RWPE2 (cell line): ENCODE results near the gene PIK3R1.
A peak's percentile ranks its signal among the peaks of the same experiment; 100 is the strongest.

Source experiments
- ATAC-seq: fragments of 200-7000 bp; cut with Tn5 transposase; 3 replicates; pipeline ENCODE4 v1.9.1; 2021; ENCODE audit warnings: low read depth
- DNase-seq: peaks from one replicate; pipeline ENCODE4 v3.0.0-alpha.2; 2020; ENCODE audit warnings: low spot score
- H3K27ac ChIP-seq: fragments of 450-650 bp; 2 replicates; pipeline ENCODE4 v1.5.1; 2017; ENCODE audit warnings: mild to moderate bottlenecking; ENCODE audit not compliant: poor library complexity, severe bottlenecking
- H3K27me3 ChIP-seq: fragments of 250-450 bp; sonication (Bioruptor Pico); 2 replicates; pipeline ENCODE4 v1.5.1; 2021; ENCODE audit warnings: mild to moderate bottlenecking, moderate library complexity; ENCODE audit not compliant: insufficient read depth, poor library complexity, severe bottlenecking
- H3K36me3 ChIP-seq: fragments of 250-450 bp; sonication (Bioruptor Pico); 2 replicates; pipeline ENCODE4 v1.5.1; 2020; ENCODE audit warnings: low read depth, mild to moderate bottlenecking, moderate library complexity
- H3K4me1 ChIP-seq: fragments of 250-450 bp; sonication (Bioruptor Pico); 2 replicates; pipeline ENCODE4 v1.5.1; 2021; ENCODE audit warnings: mild to moderate bottlenecking, moderate library complexity; ENCODE audit not compliant: insufficient read depth, poor library complexity, severe bottlenecking
- H3K4me3 ChIP-seq: fragments of 250-450 bp; sonication (Bioruptor Pico); 2 replicates; pipeline ENCODE4 v1.5.1; 2021; ENCODE audit warnings: mild to moderate bottlenecking, moderate library complexity; ENCODE audit not compliant: severe bottlenecking
- H3K9me3 ChIP-seq: fragments of 250-450 bp; sonication (Bioruptor Pico); 2 replicates; pipeline ENCODE4 v1.5.1; 2021; ENCODE audit warnings: mild to moderate bottlenecking, moderate library complexity; ENCODE audit not compliant: severe bottlenecking
- TF ChIP-seq, protein P1 (sequence below): fragments of 450-650 bp; IDR thresholded peaks from one replicate; pipeline ENCODE4 v1.5.1; 2017; ENCODE audit warnings: mild to moderate bottlenecking, moderate library complexity; ENCODE audit not compliant: poor library complexity, severe bottlenecking

PIK3R1 gene

DNA sequence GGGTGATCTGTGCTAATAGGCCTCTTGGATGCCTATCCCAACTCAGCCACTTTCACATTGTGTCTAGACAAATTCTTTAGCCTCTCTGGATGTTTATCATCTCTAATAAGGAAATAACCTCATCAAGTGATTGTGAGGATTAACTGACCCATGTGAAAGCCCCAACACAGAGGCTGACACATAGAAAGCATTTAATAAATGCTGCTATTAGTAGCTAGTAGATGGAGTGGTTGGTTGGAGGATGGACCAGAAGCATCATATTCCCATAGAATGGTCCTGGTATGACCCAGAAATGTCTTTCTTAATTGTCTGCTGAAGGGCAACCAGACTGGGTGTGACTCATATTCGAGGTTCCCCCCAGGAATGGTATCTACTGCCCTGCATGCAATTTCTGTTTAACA, 124.4 kb downstream of the PIK3R1 start:
- H3K4me3 ChIP-seq = no peak overlapping the region
- DNase-seq (no peak), ATAC-seq (no peak)
- H3K27ac ChIP-seq = no peak overlapping the region
- peaks cover 20% of the 10 kb centered on the region for H3K4me1 ChIP-seq
- H3K36me3 ChIP-seq = no peaks in the 10 kb centered on the region
- TF ChIP-seq, protein P1, sequence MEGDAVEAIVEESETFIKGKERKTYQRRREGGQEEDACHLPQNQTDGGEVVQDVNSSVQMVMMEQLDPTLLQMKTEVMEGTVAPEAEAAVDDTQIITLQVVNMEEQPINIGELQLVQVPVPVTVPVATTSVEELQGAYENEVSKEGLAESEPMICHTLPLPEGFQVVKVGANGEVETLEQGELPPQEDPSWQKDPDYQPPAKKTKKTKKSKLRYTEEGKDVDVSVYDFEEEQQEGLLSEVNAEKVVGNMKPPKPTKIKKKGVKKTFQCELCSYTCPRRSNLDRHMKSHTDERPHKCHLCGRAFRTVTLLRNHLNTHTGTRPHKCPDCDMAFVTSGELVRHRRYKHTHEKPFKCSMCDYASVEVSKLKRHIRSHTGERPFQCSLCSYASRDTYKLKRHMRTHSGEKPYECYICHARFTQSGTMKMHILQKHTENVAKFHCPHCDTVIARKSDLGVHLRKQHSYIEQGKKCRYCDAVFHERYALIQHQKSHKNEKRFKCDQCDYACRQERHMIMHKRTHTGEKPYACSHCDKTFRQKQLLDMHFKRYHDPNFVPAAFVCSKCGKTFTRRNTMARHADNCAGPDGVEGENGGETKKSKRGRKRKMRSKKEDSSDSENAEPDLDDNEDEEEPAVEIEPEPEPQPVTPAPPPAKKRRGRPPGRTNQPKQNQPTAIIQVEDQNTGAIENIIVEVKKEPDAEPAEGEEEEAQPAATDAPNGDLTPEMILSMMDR = no peak
- H3K27me3 ChIP-seq = no peaks in the 10 kb centered on the region
- H3K9me3 ChIP-seq = no peaks in the 10 kb centered on the region

DNA sequence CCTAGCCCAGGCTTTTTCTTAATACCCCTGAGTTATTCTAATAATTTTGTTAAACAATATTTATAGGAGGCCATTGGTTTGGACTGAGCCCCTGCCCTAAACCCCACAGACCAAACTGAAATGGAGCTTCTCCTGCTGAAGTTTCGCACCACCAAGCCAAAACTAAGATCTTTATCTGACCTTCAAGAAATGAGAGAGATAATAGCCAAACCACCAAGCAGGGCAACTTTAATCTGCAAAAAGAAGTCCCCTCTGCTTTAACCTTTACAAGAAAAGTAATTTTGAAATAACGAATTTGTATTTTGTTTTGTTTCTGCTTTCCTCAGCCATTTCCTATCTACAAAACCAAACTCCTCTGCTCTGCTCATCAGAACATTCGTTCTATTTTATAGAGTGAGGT, 125.5 kb downstream of the PIK3R1 start:
- H3K4me3 ChIP-seq = no peak overlapping the region
- H3K27ac ChIP-seq = no peak overlapping the region

DNA sequence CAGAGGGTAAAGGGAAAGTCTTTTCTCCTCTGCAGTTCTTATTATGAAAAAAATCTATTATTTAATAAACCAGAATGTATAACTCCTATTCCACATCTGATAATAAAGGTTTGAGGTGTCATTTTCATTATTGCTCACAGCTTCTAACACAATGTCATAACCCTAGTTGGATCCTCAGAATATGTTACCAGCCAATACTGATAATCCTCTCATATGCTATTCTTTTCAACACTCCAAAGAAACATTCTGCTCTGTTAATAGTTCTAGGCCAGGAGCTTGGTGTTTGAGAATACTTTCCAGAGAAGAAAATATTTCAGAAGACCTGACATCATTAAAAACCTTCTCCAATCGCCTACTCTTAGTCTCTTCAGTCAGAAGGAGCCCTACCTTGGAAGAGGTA, 127.1 kb downstream of the PIK3R1 start:
- ATAC-seq = no peak
- Histone ChIP-seq H3K9me3 (no peaks in the 10 kb centered on the region), H3K27me3 (no peaks in the 10 kb centered on the region), H3K4me1 (peaks cover 23% of the 10 kb centered on the region), H3K4me3 (no peak overlapping the region), H3K36me3 (no peaks in the 10 kb centered on the region), H3K27ac (peak overlapping the region; percentile 45)
- DNase-seq = no peak
- TF ChIP-seq, protein P1 = no peak

More for the DNA sequence above, 125.5 kb downstream of the PIK3R1 start:
- TF ChIP-seq, protein P1 = no peak
- no peak for ATAC-seq
- H3K9me3 ChIP-seq = no peaks in the 10 kb centered on the region
- H3K27me3 ChIP-seq = no peaks in the 10 kb centered on the region
- DNase-seq = no peak
- H3K36me3 ChIP-seq = no peaks in the 10 kb centered on the region
- peaks cover 23% of the 10 kb centered on the region for H3K4me1 ChIP-seq

GRCh38 chr5:68343421-68343826, 127.9 kb downstream of the PIK3R1 start:
- Histone ChIP-seq H3K27me3 (no peaks in the 10 kb centered on the region), H3K27ac (peak overlapping the region; percentile 45), H3K9me3 (no peaks in the 10 kb centered on the region), H3K4me1 (peaks cover 23% of the 10 kb centered on the region), H3K4me3 (no peak overlapping the region), H3K36me3 (no peaks in the 10 kb centered on the region)
- ATAC-seq = peak; percentile 95
- TF ChIP-seq, protein P1 = no peak
- DNase-seq = peak; percentile 79

DNA sequence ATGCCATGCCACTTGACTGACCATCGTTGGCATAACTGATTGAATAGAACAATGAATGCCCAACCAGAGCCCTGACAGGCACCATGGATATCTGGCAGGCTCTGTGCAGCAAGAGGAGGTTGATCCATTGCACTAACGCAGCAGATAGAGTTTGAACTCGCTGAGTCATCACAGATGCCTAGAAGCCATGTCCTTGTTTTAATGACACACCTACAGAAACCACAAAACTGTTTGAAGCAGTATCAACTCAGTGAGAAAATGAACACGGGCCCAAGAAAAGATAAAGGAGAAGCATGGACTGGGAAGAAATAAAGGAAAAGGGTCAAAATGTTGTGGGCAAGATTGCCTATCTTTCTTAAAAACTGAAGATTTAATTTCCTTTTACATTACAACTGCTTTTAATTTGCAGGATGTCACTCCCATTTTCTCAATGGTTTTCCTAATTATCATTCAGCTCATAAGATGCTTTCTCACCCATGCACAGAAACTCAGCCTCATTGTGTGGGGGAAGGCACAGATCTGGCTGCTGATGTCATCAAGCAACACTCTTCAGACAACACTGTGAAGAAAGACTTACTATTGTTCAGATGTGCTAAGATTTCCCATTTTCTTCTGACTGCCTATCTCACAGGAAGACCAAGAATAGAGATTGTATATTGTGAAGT, 129.0 kb downstream of the PIK3R1 start:
- Histone ChIP-seq H3K27ac (peak overlapping the region; percentile 45), H3K9me3 (no peaks in the 10 kb centered on the region), H3K27me3 (no peaks in the 10 kb centered on the region), H3K36me3 (no peaks in the 10 kb centered on the region), H3K4me3 (no peak overlapping the region), H3K4me1 (peaks cover 23% of the 10 kb centered on the region)
- DNase-seq (no peak), ATAC-seq (peak; percentile 73)
- TF ChIP-seq, protein P1 = no peak
